Glomerular endothelial cell (primary cell): Measurements from ENCODE around the gene B3GALT2. TPM values are rescaled to one million over a fixed set of nuclear protein-coding genes. Genes with fewer than 3 reads are reported as not detected.
"Not testable (repeated sequence)": the region's sequence is repeated elsewhere in the genome, so short reads cannot be mapped to it uniquely, and the experiment has no call there.

Experiments
- DNase-seq: peaks from one replicate; pipeline ENCODE4 v3.0.0-alpha.2; 2011; ENCODE audit warnings: low read depth, low spot score; ENCODE audit errors: extremely low read depth
- total RNA-seq: library from RNA; depleted of rRNA; stranded (reverse); fragments of >200 nt; gene quantifications from 2 replicates; pipeline ENCODE4 v1.2.3, GENCODE V29; 2015

Gene B3GALT2, protein sequence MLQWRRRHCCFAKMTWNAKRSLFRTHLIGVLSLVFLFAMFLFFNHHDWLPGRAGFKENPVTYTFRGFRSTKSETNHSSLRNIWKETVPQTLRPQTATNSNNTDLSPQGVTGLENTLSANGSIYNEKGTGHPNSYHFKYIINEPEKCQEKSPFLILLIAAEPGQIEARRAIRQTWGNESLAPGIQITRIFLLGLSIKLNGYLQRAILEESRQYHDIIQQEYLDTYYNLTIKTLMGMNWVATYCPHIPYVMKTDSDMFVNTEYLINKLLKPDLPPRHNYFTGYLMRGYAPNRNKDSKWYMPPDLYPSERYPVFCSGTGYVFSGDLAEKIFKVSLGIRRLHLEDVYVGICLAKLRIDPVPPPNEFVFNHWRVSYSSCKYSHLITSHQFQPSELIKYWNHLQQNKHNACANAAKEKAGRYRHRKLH
- total RNA-seq, result 0.78 and 1.1 TPM in 2 replicates

DNA sequence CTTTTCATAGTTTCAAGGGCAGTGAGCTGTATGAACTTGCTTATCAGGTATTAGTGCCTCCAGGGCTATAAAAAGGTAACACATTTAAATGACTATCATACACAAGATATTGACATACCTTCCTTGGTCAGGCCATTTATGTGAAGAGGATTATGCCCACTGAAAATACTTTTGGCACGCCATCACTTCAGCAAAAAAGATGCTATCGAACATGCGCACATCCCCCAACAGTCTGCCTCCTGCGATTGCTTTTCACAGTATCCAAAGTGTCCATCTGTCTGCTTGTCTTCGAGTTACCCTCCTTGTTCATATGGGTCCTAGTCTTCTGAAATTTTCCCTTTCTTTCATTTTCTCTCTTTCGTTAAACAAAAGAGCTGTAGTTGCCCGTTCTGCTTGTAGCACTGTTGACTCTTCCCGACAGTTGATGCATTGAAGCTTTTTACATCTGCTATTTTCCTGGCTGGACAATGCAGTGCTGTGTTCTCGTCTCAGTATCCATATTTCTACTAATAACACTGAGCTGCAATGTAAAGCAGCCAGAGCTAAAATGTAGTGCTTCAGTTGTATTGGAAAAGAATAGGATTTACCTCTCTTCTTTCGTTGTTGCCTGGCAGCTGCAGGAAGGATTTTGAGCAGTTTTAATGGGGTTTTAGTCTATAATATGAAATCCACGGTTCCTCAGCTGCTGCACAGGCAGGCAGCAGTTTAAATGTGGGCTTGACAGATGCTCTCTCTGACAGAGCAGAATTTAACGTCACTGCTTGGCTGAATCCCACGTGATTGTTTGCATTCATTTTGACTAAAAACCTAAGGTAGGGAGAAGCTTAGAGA is at the start of gene B3GALT2:
B3GALT2 (minus strand) TSS at position 713 of the 831 bp plus-strand sequence. CDS start 5,051 bp downstream, outside the sequence.
- DNase-seq, result no peak

DNA sequence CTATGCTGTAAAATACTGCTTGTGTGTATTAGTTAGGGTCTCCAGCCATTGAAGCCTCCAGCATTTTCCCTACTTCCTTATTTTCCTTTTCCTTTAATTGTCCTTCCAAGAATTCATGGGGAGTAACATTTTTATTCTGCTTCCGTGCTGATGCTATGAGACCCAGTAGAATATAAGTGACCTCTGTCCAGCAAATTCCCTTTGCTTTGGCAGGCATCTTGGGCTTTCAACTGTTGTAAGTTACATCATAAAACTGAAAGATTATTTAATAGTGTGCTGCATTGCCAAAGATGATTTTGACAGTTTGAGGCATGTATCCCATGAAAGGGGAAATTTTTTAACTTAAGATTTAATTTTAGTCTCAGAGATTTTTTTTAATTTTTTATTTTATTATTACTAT is 48.1 kb upstream of the B3GALT2 start:
- no peak for DNase-seq

DNA sequence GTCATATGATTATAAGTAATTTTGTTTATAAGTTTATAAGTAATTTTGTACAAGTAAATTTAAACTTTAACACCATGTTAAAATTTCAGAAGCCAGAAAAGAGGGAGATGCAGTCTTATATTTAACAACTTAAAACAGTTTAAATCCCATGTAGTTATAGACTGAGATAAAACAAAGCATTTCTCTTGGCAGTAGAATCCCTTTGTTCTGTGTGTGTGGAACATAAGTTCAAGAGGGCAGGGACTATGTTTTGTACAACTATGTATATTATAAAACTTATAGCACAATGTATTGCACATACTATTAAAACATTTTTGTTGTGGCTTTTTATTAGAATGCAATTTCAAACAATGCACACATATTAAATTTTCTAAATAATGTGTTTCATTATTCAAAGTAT is 44.7 kb upstream of the B3GALT2 start:
- not testable (repeated sequence) for DNase-seq

DNA sequence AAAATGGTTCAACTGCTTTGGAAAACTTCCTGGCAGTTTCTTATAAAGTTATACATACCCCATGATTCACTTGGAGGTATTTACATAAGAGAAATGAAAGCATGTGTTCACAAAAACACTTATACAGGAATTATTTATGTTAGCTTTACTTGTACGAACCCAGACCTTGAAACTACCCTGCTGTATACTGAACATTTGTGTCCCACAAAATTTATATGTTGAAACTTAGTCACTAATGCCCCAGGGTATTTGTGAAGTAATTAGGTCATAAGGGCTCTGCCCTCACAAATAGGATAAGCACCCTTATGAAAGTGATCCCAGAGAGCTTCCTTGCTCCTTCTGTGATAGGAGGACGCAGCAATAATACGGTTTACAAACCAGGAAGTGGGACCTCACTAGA is 42.7 kb upstream of the B3GALT2 start:
- no peak for DNase-seq

DNA sequence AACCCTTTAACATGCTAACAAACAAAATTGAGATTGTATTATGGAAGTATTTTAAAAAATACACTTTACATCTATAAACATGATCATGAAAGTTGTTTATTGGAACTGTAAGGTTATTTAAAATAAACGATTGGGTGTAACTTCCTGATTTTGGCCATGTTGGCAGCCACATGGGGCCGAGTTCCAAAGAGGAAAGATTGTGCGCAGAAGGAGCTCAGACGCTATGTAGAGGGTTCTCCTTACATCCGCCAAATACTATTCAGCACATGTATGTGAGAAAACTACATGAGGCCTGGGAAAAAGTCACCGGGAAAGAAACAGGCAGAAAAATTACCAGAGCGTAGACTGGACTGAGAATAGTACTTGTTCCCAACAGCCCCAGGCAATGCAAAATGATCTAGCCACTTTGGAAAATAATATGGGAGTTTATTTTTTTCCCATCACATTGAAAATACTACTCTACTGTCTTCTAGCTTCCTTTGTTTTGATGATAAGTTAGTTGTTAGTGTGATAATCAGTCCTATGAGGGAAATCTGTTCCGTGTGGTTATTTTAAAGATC is 35.7 kb upstream of the B3GALT2 start:
- DNase-seq, result no peak

DNA sequence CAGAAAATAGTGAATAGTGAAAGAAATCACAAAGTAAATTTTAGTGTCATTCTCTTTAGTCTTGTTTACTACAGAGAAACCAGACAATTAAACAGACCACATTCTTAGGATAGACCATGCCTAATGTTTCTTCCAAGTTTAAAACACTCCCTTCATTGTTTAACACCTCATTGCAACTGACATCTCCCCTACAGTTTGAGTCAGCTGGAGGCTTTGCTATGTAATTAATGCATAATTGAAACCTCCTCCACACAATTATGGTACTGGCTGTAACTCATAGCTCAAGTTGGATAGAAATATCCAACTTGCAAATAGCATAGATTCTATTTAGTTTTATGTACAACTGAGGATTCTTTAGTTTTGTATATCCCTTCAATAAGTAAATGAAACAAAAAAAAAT is 35.2 kb upstream of the B3GALT2 start:
- DNase-seq, result no peak

DNA sequence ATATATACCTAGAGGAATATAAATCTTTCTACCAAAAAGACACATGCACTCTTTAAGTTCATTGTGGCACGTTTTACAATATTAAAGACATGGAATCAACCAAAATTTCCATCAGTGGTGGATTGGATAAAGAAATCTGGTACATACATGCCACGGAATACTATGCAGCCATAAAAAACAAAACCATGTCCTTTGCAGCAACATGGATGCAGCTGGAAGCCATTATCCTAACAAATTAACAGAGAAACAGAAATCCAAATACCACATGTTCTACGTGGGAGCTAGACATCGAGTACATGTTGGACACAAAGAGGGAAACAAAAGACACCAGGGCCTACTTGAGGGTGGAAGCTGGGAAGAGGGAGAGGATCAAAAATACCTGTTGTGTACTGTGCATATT is 33.0 kb upstream of the B3GALT2 start:
- DNase-seq, result no peak

DNA sequence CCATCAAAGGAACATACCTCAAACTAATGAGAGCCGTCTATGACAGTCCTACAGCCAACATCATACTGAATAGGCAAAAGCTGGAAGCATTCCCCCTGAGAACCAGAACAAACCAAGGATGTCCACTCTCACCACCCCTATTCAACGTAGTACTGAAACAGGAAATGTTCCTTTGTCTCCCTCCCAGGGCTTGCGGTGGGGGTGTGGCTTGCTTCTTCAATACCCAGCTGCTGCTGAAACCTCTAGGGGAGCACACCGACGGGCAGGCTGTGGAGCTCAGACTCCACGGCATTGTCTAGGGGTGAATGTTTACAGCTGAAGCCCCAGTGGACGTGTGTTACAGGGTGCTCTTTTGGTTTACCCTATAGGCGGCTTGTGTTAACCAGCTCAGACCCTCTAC is 30.5 kb upstream of the B3GALT2 start:
- no peak for DNase-seq

DNA sequence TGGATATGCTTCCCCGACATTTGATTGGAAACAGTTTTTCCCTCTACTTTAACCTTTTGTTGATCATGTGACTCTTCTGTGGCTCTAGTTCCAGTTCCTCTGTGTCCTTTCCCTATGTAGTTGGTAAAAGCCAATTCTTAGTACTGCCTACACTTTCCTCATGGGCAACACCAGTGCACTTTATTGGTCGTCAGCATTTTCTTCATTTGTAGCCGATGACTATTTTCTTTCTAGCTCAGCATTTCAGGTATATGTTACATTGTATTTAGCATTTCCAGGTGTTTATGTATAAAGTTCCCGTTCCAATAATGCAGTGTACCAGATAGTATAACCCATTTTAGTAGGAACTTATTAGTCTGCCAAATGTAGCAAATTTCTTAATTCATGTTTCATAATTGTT is 27.6 kb upstream of the B3GALT2 start:
- no peak for DNase-seq

DNA sequence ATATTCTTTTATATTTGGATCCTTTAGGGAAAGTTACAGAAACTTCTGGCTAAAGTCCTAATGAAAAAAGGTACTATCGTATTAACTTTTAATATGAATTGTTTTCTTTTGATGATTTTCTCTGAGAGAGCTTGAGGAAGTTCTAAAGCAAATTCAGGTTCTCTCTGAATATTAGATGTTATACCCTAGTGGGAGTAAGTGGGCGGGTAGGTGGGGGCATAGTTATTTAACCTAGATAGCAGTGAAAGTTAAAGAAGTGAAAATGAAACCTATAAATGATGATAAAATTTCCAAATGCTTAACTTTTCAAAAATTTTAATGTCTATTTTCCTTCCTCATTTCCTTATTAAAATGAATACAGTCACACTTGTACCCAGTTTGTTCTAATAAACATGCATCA is 26.2 kb upstream of the B3GALT2 start:
- no peak for DNase-seq

DNA sequence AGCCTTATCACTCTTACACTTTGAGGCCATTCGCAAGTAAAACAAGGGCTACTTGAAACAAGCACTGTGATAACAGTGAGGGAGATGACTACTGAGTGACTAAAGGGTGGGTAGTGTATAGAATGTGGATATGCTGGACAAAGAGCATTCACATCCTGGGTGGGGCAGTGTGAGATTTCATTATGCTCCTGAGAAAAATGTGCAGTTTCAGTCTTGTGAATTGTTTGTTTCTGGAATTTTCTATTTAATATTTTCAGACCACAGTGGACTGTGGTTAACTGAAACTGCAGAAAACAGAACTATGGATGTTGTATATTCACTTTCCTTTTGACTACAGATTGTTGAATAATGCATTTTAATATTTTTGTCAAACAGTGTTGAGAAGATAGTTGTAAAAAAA is 25.1 kb upstream of the B3GALT2 start:
- no peak for DNase-seq

DNA sequence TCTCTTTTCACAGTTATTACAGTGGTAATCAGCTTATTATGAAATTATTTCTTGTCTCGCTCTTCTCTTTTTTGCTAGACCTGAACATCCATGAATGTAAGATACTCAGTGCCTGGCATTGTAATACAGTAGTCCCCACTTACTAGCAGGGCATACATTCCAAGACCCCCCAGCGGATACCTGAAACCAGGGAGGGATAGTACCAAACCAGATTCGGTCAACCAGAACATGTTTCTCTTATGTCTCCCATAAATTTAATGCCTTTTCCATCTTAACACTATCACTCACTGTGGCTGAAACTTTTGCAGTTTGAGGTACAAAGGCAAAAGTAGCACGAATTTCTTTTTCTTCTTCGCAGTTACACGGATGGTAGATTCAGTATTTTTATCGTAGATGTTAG is 24.6 kb upstream of the B3GALT2 start:
- no peak for DNase-seq

DNA sequence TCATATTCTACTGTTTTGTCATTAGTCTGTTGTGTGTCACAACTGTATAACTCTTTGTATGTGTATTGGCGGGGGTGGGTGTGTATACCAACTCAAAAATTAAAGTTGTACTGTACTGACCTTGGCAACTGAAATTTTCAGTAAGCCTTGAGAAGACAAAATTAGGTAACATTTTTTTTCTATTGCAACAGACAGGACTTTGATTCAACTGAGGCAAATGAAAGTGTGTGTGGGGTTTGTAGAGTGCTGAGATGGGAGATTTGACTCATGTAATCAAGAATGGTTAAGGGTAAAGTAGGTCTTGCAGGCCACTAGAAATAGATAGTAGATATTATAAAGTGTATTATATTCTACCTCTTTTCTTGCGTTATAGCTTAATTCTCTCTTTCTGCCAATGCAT is 14.6 kb upstream of the B3GALT2 start:
- DNase-seq, result no peak

DNA sequence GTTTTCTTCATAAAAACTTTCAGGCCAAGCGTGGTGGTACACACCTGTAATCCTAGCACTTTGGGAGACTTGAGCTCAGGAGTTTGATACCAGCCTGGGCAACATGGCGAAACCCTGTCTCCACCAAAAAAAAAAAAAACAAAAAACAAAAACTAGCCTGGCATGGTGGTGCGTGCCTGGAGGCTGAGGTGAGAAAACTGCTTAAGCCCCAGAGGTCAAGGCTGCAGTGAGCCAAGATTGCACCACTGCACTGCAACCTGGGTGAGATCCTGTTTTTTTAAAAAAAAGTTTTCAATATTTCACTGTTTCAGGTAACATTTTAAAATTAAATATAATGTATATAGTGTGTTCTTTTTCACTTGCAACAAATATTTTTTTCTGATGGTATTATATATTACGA is 13.5 kb upstream of the B3GALT2 start:
- no peak for DNase-seq

DNA sequence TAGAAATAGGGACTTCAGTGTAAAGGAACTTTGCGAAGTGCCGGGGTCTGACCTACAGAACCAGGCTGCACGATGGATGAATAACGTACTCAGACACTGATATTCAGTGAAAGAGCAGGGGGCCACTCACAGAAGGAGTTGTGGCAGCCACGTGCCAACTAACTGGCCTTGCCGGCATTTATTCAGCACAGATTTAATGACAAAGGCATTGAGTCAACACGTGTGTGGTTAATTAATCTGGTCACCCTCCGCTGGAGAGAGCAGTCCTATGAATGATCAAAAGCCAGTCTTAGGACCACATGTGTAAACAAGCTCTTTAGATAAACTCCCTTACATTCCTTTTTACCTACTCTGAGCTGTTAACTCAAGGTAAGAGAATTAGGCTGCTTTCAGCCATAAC is 6.2 kb upstream of the B3GALT2 start:
- DNase-seq, result no peak

DNA sequence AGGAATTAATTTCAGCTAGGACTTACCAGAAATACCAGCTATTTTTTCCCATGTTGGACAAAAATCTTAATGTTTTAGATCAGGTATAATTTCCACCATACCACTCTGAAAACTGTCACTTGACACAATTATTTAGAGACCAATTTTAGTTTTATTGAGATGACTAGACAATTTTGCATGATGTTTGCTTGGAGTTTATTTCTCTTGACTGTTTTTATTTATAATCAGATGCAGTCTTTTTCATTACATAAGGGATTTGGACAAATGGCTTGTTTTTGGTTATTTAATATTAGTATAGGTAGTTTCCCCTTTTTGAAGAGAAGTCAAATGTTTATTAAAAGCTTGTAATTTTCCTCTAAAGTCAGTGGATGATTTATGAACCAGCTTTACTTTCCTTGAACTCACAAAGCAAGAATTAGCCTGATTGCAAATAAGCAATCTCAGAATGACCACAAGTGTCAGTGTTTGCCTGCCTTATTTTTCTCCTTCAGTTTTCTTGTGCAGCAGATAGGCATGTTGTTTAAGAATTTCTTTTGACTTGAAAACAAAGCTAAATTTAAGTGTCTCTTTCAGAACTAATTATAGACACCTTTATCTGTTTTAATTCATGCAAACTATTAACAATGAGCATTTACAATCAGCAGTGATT is 3.8 kb upstream of the B3GALT2 start:
- no peak for DNase-seq

DNA sequence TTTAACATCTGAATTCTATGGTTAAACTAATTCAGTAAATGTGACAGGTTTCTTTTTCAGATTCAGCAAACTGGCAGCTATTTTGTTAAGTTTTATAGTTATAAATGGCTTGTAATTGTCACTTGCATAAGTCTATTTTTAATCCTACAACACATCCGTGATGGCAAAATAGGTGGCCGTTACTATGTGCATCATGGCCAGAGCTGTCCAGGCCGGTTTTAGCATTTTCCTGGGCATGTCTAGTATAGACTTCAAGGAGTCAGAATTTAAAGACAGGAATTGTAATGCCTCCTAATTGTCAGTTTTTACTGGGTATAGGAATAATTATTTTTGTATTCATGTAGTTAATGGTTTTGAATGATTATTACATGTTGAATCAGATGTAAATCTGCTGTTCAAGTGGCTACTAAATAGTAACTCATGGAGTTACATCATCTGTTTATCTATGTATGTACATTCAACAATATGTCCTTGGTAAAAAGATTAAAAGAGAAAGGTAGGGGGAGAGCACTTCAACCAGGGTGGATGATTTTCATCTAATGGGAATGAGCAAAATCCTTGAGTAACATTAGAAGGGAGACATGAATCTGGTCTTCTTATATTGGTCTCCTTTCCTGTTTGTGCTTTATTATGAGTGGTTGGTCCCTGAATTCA is 3.2 kb upstream of the B3GALT2 start:
- DNase-seq, result no peak

DNA sequence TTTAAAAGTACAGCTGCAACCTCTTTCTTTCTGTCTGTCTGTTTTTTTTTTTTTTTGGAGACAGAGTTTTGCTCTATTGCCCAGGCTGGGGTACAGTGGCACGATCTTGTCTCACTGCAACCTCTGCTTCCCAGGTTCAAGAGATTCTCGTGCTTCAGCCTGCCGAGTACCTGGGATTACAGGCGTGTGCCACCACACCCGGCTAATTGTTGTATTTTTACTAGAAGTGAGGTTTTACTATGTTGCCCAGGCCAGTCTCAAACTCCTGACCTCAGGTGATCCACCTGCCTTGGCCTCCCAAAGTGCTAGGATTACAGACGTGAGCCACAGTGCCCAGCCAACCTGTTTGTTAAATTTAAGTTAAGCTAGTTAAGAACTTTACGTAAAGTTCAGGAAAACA is 2.5 kb upstream of the B3GALT2 start:
- not testable (repeated sequence) for DNase-seq

DNA sequence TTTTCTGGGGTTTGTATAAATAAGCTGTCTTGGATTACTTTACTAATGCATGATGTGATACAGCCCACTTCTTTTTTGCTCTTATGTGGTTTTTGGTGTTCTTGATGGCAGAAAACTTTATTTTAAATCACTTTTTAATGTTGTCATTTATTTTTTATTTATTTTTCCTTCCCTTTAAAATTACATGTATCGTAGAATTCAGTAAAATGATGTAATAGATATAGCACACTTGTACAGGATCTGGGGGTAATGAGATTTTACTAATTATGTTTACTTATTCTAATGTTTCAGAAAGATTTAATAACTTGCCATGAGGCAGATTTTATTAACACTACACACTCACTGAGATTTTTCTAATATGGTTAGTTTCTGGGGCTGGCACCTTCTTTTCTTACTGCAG is 701 bp upstream of the B3GALT2 start:
- DNase-seq, result no peak

DNA sequence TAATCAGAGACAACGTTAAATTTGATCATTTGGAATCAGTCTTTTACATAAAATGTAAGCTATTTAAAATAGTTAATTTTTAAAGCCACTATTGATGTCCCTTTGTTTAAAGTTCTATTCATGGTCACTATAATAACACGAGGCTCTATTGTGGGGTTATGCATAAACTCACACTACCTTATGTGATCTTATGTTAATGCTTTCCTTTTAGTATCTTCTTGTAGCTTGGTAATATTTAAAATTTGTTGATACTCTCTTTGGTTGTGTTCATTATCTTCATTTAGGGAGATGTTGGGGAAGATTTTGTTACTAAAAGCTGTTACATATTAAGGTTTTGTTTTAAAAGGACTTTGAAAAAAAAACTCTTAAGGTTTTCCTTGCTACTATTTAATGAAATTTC is 1.2 kb downstream of the B3GALT2 start:
- no peak for DNase-seq

DNA sequence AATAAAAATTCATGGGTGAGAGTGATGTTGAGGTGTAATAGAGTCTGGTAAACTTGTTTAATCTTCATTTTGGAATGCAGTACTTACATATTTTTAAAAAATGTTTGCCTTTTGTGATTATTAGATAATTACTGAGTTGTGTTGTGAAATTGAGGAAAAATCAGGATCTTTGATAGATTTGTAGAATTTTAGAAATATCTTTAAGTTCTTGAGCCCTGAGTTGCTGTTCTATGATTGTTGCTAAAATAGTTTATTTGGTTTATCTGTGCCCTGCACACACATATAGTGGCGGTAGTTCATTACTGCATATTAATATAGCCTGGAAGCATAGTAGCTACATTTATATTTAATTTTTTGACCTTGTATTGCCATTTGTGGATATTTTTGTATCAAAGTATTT is 1.6 kb downstream of the B3GALT2 start:
- no peak for DNase-seq
